ENCODE measurements around the gene COL17A1. TPM values are rescaled to one million over a fixed set of nuclear protein-coding genes. Genes with fewer than 3 reads are reported as not detected.

COL17A1 gene
- total RNA-seq (1 to 10 TPM in 1 of 6 donors, under 1 TPM in 1, not detected in 4; 0.18 to 1.5 TPM), polyA plus RNA-seq (under 1 TPM; 0.42 to 0.99 TPM)

DNA sequence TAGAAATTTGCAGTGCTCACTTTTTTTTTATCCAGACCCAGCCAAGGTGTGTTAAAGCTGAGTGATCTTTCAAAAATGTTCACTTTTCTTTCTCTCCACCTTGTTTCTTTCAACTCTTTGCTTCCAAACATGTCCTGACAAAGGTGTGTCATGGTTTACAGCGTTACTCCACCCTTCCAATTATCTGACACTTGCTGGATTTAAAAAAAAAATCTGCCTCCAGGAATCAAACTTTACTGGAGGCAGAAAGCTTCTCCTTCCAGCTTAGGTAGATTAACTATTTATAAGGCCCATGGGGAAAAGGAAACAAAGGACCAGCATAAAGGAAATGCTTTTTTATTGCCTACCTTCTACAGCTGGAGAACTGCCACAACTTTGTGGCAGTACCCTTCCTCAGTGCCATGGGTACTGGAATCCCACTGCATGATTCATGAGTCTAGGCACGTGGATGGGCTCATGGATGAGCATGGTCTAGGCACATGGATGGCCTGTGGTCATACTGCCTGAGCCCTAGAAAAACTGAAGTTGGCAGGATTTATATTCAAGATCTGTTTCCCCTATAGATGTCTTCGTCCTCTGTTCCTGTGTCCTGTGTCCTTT is at the start of gene COL17A1:
COL17A1 (minus strand) TSS at position 80 of the 600 bp plus-strand sequence. CDS start 5,207 bp downstream, outside the sequence.
- intact Hi-C loops (cut with DNase I): no loop called here
- Histone ChIP-seq H3K27ac (no peak within 1 kb of the TSS), H3K9me3 (no peaks in the 10 kb centered on the region), H3K4me3 (no peak within 1 kb of the TSS), H3K4me1 (no peaks in the 10 kb centered on the region), H3K27me3 (no peaks in the 10 kb centered on the region), H3K36me3 (no peaks in the 10 kb centered on the region)
- no peak for ATAC-seq
- WGBS, 2 donors: 66 to 81% methylated on average over 3 of the region's 3 CpGs
- no peak for FAIRE-seq
- TF ChIP-seq, protein P1, sequence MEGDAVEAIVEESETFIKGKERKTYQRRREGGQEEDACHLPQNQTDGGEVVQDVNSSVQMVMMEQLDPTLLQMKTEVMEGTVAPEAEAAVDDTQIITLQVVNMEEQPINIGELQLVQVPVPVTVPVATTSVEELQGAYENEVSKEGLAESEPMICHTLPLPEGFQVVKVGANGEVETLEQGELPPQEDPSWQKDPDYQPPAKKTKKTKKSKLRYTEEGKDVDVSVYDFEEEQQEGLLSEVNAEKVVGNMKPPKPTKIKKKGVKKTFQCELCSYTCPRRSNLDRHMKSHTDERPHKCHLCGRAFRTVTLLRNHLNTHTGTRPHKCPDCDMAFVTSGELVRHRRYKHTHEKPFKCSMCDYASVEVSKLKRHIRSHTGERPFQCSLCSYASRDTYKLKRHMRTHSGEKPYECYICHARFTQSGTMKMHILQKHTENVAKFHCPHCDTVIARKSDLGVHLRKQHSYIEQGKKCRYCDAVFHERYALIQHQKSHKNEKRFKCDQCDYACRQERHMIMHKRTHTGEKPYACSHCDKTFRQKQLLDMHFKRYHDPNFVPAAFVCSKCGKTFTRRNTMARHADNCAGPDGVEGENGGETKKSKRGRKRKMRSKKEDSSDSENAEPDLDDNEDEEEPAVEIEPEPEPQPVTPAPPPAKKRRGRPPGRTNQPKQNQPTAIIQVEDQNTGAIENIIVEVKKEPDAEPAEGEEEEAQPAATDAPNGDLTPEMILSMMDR (IDR thresholded peaks at IDR 0.05): no peak
- no peak for DNase-seq

DNA sequence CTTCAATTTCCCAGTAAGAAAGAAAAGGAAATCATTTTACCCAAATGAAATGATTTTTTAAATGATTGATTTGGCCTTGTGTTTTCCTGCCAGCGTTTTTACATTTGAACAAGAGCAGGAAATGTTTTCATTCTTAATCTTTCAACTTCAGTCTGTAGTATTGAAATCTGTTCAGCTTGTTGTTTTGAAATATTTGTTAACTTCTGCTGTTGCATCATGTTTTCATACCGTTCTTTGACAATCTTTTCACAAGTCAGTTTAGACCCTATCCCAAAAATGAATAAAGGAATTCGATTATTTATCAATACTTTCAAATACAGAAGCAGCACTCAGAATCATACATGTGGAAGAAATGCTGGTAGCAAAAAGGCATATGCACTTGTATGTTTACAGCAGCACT is 44.4 kb upstream of the COL17A1 start:
- 24 to 27% methylated on average over 3 of the region's 3 CpGs for WGBS, 2 donors
- intact Hi-C loops (cut with DNase I): no loop called here
- Histone ChIP-seq H3K27ac (no peak overlapping the region), H3K4me1 (peaks cover 0 to 4% (median 0%) of the 10 kb centered on the region in 3 donors), H3K36me3 (no peaks in the 10 kb centered on the region), H3K27me3 (no peaks in the 10 kb centered on the region), H3K9me3 (no peaks in the 10 kb centered on the region), H3K4me3 (no peak overlapping the region)
- TF ChIP-seq, protein P1 (IDR thresholded peaks at IDR 0.05): no peak
- ATAC-seq: no peak
- no peak for DNase-seq
- FAIRE-seq: no peak

DNA sequence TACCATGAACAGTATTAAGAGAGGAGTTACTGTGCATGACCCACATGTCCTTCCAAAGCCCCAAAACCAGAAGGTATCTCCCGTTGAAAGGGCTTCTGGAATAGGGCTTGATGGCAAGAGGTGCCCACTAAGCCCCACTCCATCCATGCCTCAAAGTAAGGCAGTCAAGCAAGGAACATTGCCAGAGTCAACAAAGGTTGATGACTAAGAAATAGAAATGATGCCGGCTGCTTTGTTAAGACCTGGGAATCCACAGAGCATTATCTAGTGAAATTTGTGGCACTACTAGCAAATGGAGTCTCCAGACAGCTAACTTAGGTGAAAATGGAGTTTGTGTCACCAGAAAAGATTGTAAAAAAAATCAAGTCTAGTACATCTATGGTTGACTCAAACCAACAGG is 42.5 kb upstream of the COL17A1 start:
- no peak overlapping the region for H3K4me3 ChIP-seq
- H3K4me1 ChIP-seq: peaks cover 0 to 5% (median 0%) of the 10 kb centered on the region in 3 donors
- WGBS, 2 donors: 56 to 73% methylated on average over 2 of the region's 2 CpGs
- H3K27ac ChIP-seq: no peak overlapping the region
- TF ChIP-seq, protein P1 (IDR thresholded peaks at IDR 0.05): no peak
- no peaks in the 10 kb centered on the region for H3K27me3 ChIP-seq
- no peak for FAIRE-seq
- H3K36me3 ChIP-seq: no peaks in the 10 kb centered on the region
- ATAC-seq: no peak
- intact Hi-C loops (cut with DNase I): no loop called here
- no peaks in the 10 kb centered on the region for H3K9me3 ChIP-seq
- DNase-seq: no peak

DNA sequence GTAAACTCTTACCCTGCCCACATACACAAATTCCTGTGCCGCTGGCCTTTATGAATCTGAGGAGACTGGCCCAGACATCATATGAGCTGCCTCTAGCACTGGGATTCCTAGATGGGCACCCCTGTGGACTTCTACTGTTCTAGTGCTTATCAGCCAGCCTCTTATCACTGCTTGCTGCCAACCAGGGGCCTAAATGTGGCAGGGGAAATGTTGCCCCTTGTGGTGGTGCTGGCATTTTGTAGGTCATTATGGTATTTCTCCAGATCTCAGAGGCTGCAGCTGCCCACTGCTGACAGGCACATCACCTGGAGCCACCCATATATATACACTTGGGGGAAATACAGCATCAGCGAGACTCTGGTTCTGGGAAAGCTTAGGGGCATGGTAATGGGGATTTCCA is 41.7 kb upstream of the COL17A1 start:
- Histone ChIP-seq H3K27me3 (no peaks in the 10 kb centered on the region), H3K4me3 (no peak overlapping the region), H3K9me3 (no peaks in the 10 kb centered on the region), H3K27ac (no peak overlapping the region), H3K36me3 (no peaks in the 10 kb centered on the region), H3K4me1 (peaks cover 0 to 6% (median 0%) of the 10 kb centered on the region in 3 donors)
- FAIRE-seq: no peak
- peak in 1 of 6 donors; percentile 15 for DNase-seq
- WGBS, 2 donors: 89 to 90% methylated on average over 2 of the region's 2 CpGs
- intact Hi-C loops (cut with DNase I): no loop called here
- TF ChIP-seq, protein P1 (IDR thresholded peaks at IDR 0.05): no peak
- peak in 3 of 4 donors; percentile 25 to 47 (median 34) for ATAC-seq

DNA sequence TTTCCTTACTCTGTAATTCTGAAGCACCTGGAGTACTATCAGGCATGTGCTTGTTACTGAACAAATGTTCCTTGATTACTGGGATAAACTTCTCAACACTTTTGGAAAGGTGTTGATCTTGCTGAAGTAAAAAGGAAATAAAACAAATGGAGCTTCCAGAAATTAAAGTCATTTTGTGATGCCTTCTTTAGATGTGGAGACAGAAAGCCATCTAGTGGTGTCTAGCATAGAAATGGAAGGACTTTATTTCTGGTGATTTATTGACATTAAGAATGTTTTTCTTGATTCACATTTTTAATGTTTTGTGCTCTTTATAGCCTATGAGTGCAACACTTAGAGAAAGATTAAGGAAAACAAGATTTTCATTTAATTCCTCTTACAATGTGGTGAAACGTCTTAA is 37.7 kb upstream of the COL17A1 start:
- FAIRE-seq (no peak), ATAC-seq (no peak)
- intact Hi-C loops (cut with DNase I): no loop called here

More for the DNA sequence above, 37.7 kb upstream of the COL17A1 start:
- no peak for DNase-seq
- peaks cover 0 to 8% (median 6%) of the 10 kb centered on the region in 3 donors for H3K4me1 ChIP-seq
- no peak overlapping the region for H3K4me3 ChIP-seq
- H3K27ac ChIP-seq: no peak overlapping the region
- WGBS, 2 donors: 79 to 86% methylated on average over 1 of the region's 1 CpG
- H3K27me3 ChIP-seq: no peaks in the 10 kb centered on the region
- H3K9me3 ChIP-seq: no peaks in the 10 kb centered on the region
- TF ChIP-seq, protein P1 (IDR thresholded peaks at IDR 0.05): no peak
- H3K36me3 ChIP-seq: no peaks in the 10 kb centered on the region

Data from pancreas (tissue), 10 donors.